HepG2 (cell line): ENCODE data around the gene MAP1LC3A. TPM values are rescaled to one million over a fixed set of nuclear protein-coding genes. Genes with fewer than 3 reads are reported as not detected.

Experiments
- ATAC-seq: fragments of 200-7000 bp; cut with Tn5 transposase; 3 replicates; pipeline ENCODE4 v1.9.1; 2020; ENCODE audit warnings: mild to moderate bottlenecking, moderate library complexity
- BruUV-seq: library from RNA; stranded (reverse); fragments of 400-500 nt; replicated peaks from 2 replicates; lab custom pipeline; 2021; lab: Mats Ljungman, UMichigan
- CTCF ChIA-PET: fragments of 300-600 bp; formaldehyde crosslinking; extraction: SDS; loops from one replicate; lab custom pipeline; 2021; ENCODE audit warnings: low total read pairs, inconsistent platforms, low intra/inter-chr PET ratio; lab: Yijun Ruan, JAX
- POLR2A ChIA-PET: fragments of 350-600 bp; sonication (Branson Sonifier 250); formaldehyde crosslinking; loops from one replicate; lab custom pipeline; 2020; ENCODE audit warnings: antibody characterized with exemption, inconsistent platforms; lab: Yijun Ruan, JAX
- DNase-seq: peaks from one replicate; pipeline ENCODE4 v3.0.0-alpha.2; 2015; ENCODE audit warnings: low spot score
- FAIRE-seq: peaks from 3 replicates; lab custom pipeline; 2011; peaks lifted over from hg19 to GRCh38; lab: Jason Lieb, UNC
- H2AFZ ChIP-seq: one replicate; pipeline ENCODE4 v1.6.1; 2011; ENCODE audit warnings: low read length, inconsistent platforms
- H3K27ac ChIP-seq: fragments of 300-600 bp; 3 replicates; pipeline ENCODE4 v1.8.0; 2011; ENCODE audit warnings: mixed run types, mild to moderate bottlenecking, mixed read lengths, low read length, inconsistent platforms; ENCODE audit not compliant: insufficient read depth; ENCODE audit errors: extremely low read length
- H3K27me3 ChIP-seq, 2 experiments: fragments of 200-600 bp in 1 of 2; 2 replicates in 1 of 2; 3 replicates in 1 of 2; pipeline versions ENCODE4 v1.6.0 to v1.8.0; 2011; ENCODE audit warnings: low read length in 2 of 2, mild to moderate bottlenecking in 2 of 2, moderate library complexity in 2 of 2, inconsistent platforms in 1 of 2; ENCODE audit not compliant: insufficient read depth in 2 of 2, control insufficient read depth in 1 of 2
- H3K36me3 ChIP-seq, 2 experiments: fragments of 200-600 bp in 1 of 2; replicated peaks in 1 of 2; 2 replicates in 1 of 2; 3 replicates in 1 of 2; pipeline versions ENCODE4 v1.5.1 to v1.8.0; 2011; ENCODE audit warnings: low read length in 2 of 2, inconsistent platforms in 1 of 2; ENCODE audit not compliant: insufficient read depth in 2 of 2, control insufficient read depth in 1 of 2
- H3K4me1 ChIP-seq: 2 replicates; pipeline ENCODE4 v1.5.1; 2012; ENCODE audit warnings: low read length, inconsistent platforms; ENCODE audit not compliant: insufficient read depth
- H3K4me2 ChIP-seq: 2 replicates; pipeline ENCODE4 v1.6.0; 2011; ENCODE audit warnings: low read depth, low read length, inconsistent platforms
- H3K4me3 ChIP-seq, 3 experiments: fragments of 200-600 bp in 1 of 3; sonication (generic), shearing (Covaris generic) in 1 of 3; replicated peaks in 1 of 3; 2 replicates each; pipeline ENCODE4 v1.5.1; 2011 to 2016; ENCODE audit warnings: low read length in 3 of 3, inconsistent platforms in 2 of 3, low read depth in 2 of 3, mild to moderate bottlenecking in 2 of 3, control low read depth in 1 of 3, mixed read lengths in 1 of 3; ENCODE audit not compliant: insufficient read depth in 1 of 3
- H3K79me2 ChIP-seq: one replicate; pipeline ENCODE4 v1.6.1; 2011; ENCODE audit warnings: low read length, inconsistent platforms; ENCODE audit not compliant: insufficient read depth
- H3K9ac ChIP-seq: 2 replicates; pipeline ENCODE4 v1.6.0; 2011; ENCODE audit warnings: mild to moderate bottlenecking, low read depth, low read length, inconsistent platforms; ENCODE audit not compliant: insufficient read depth
- H3K9me3 ChIP-seq: 2 replicates; pipeline ENCODE4 v1.5.1; 2012; ENCODE audit warnings: mild to moderate bottlenecking, low read length
- H4K20me1 ChIP-seq: 2 replicates; pipeline ENCODE4 v1.6.0; 2011; ENCODE audit warnings: inconsistent platforms, mild to moderate bottlenecking, low read length, moderate library complexity; ENCODE audit not compliant: insufficient read depth
- CBFB ChIP-seq: sonication (generic); formaldehyde crosslinking; IDR thresholded peaks from 2 replicates; pipeline ENCODE4 v1.4.0; 2020; ENCODE audit warnings: missing genetic modification reagents
- ERF ChIP-seq: IDR thresholded peaks from 2 replicates; pipeline ENCODE4 v1.6.1; 2018; ENCODE audit warnings: missing biosample characterization, missing genetic modification reagents
- EZH2 ChIP-seq: conservative IDR thresholded peaks from 2 replicates; pipeline ENCODE4 v1.6.1; 2012; ENCODE audit warnings: mild to moderate bottlenecking, low read depth, low read length, moderate library complexity
- MAF1 ChIP-seq: sonication (generic); formaldehyde crosslinking; IDR thresholded peaks from 2 replicates; pipeline ENCODE4 v1.5.0; 2020; ENCODE audit warnings: missing genetic modification reagents, borderline replicate concordance
- MIER2 ChIP-seq: IDR thresholded peaks from 2 replicates; pipeline ENCODE4 v1.6.1; 2016; ENCODE audit warnings: missing biosample characterization, missing genetic modification reagents
- NCOR1 ChIP-seq: fragments of 200-600 bp; sonication (generic); IDR thresholded peaks from 2 replicates; pipeline ENCODE4 v1.7.0; 2017; ENCODE audit warnings: antibody characterized with exemption, low read length, borderline replicate concordance
- POLR2A ChIP-seq, 2 experiments: IDR thresholded peaks; 2 replicates each; pipeline ENCODE4 v1.6.1; 2011; ENCODE audit warnings: low read depth in 2 of 2, low read length in 2 of 2, mild to moderate bottlenecking in 1 of 2, moderate library complexity in 1 of 2; ENCODE audit not compliant: insufficient read depth in 1 of 2
- SALL2 ChIP-seq: sonication (generic); formaldehyde crosslinking; IDR thresholded peaks from 2 replicates; pipeline ENCODE4 v1.8.1; 2023; ENCODE audit warnings: mild to moderate bottlenecking, missing genetic modification reagents, inconsistent platforms
- SUZ12 ChIP-seq: fragments of 150-350 bp; IDR thresholded peaks from 2 replicates; pipeline ENCODE4 v1.6.1; 2014; ENCODE audit warnings: low read depth, low read length
- ZNF44 ChIP-seq: sonication (generic); formaldehyde crosslinking; IDR thresholded peaks from 2 replicates; pipeline ENCODE4 v1.5.1; 2020; ENCODE audit warnings: mild to moderate bottlenecking, missing genetic modification reagents
- ZNF703 ChIP-seq: sonication (generic); formaldehyde crosslinking; IDR thresholded peaks from 2 replicates; pipeline ENCODE4 v1.5.1; 2020; ENCODE audit warnings: missing genetic modification reagents, mild to moderate bottlenecking, moderate library complexity, borderline replicate concordance
- WGBS: methylation state at CpG from one replicate; pipeline ENCODE4 v1.1.6; 2017; ENCODE audit warnings: low lambda C conversion rate; 5-methylcytosine and 5-hydroxymethylcytosine counted together
- in situ Hi-C: cut with HindIII; loops from 2 replicates; pipeline ENCODE4 v1.10.0; 2017; ENCODE audit warnings: low pct_unique_long_range_greater_than_20kb; ENCODE audit not compliant: extremely low pct_ligation_motif_present
- intact Hi-C: fragments of 100-400 bp; cut with micrococcal nuclease; formaldehyde crosslinking; loops from one replicate; pipeline ENCODE4 v1.10.0; 2022; ENCODE audit not compliant: unreplicated experiment
- polyA plus RNA-seq, 8 experiments: library from polyadenylated mRNA; depleted of rRNA in 3 of 8; stranded (reverse) in 7 of 8; unstranded in 1 of 8; fragments of >200 nt; fragmentation: Illumina TruSeq in 4 of 8; extraction: Trizol in 4 of 8; gene quantifications; 2 replicates each; pipeline versions ENCODE4 v1.2.1 to v1.2.3, GENCODE V29; 2011 to 2016; ENCODE audit warnings: low read depth in 4 of 8, missing spikeins in 1 of 8, mixed read lengths in 1 of 8; ENCODE audit not compliant: insufficient read depth in 1 of 8
- total RNA-seq, 5 experiments: library from RNA; depleted of rRNA; stranded (reverse); fragments of >200 nt; fragmentation: Illumina TruSeq; extraction: Trizol; gene quantifications; 2 replicates each; pipeline ENCODE4 v1.2.3, GENCODE V29; 2016; ENCODE audit warnings: low read depth in 1 of 5
- TF ChIP-seq, protein P1 (sequence below): sonication (generic); formaldehyde crosslinking; IDR thresholded peaks from 2 replicates; pipeline ENCODE4 v1.8.1; 2023; ENCODE audit warnings: missing genetic modification reagents, mild to moderate bottlenecking, borderline replicate concordance
- TF ChIP-seq, protein P2 (sequence below): sonication (generic); formaldehyde crosslinking; conservative IDR thresholded peaks from 2 replicates; pipeline ENCODE4 v1.4.0; 2020; ENCODE audit warnings: missing genetic modification reagents
- TF ChIP-seq, protein P3 (sequence below): sonication (generic); formaldehyde crosslinking; IDR thresholded peaks from 2 replicates; pipeline ENCODE4 v1.4.0; 2020; ENCODE audit warnings: mild to moderate bottlenecking, low read depth, missing genetic modification reagents
- TF ChIP-seq, protein P4 (sequence below): sonication (generic); IDR thresholded peaks from 2 replicates; pipeline ENCODE4 v1.6.1; 2016; ENCODE audit warnings: low read depth, borderline replicate concordance
- TF ChIP-seq, protein P5 (sequence below): sonication (generic); formaldehyde crosslinking; IDR thresholded peaks from 2 replicates; pipeline ENCODE4 v1.5.0; 2020; ENCODE audit warnings: missing genetic modification reagents, mild to moderate bottlenecking, borderline replicate concordance

MAP1LC3A gene
- total and polyA plus RNA-seq, 2 of the 13 experiments (the other 11 are each of a cell fraction or from before 2014, with no cell fraction given): not detected

DNA sequence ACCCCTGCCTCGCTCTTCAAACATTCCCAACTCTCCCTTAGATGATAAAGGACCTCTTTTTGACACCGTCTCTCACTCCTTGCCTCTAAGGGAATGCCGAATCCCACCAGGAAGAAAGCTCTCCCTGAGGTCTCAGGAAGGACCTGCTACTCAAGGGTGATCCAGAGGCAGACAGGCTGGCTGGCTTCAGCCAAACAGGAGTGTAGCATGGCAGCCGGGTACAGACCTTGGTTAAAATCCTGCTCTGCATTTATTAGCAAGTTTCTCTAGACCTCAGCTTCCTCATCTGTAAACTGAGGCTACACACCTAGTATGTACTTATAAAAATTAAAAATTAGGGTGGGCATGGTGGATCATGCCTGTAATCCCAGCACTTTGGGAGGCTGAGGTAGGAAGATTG, 17.2 kb downstream of the MAP1LC3A start:
- Histone ChIP-seq H3K4me2 (no peak overlapping the region), H3K27ac (no peak overlapping the region), H3K9me3 (no peaks in the 10 kb centered on the region), H4K20me1 (no peaks in the 10 kb centered on the region), H3K4me1 (no peaks in the 10 kb centered on the region), H3K79me2 (no peaks in the 10 kb centered on the region), H3K36me3 (peaks cover 29 to 63% of the 10 kb centered on the region in 2 experiments), H3K9ac (no peak overlapping the region), H3K27me3 (no peaks in the 10 kb centered on the region), H3K4me3 (no peak overlapping the region)
- FAIRE-seq (no peak), ATAC-seq (no peak)
- no TSS peak for BruUV-seq
- in situ Hi-C loops (loop anchor here (10.0 kb wide), 1 partner anchor 199 kb away; no protein-coding TSS in a partner anchor), intact Hi-C loops (no loop called here)
- POLR2A ChIA-PET: no interaction called here
- CTCF ChIA-PET: no interaction called here
- TF ChIP-seq, protein P1, sequence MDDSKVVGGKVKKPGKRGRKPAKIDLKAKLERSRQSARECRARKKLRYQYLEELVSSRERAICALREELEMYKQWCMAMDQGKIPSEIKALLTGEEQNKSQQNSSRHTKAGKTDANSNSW (CRISPR knock-in tag): no peak
- TF ChIP-seq, protein P2, sequence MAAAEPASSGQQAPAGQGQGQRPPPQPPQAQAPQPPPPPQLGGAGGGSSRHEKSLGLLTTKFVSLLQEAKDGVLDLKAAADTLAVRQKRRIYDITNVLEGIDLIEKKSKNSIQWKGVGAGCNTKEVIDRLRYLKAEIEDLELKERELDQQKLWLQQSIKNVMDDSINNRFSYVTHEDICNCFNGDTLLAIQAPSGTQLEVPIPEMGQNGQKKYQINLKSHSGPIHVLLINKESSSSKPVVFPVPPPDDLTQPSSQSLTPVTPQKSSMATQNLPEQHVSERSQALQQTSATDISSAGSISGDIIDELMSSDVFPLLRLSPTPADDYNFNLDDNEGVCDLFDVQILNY: no peak
- TF ChIP-seq ERF (CRISPR knock-in tag): no peak
- TF ChIP-seq NCOR1: no peak
- no peak for TF ChIP-seq CBFB (CRISPR knock-in tag)
- TF ChIP-seq, protein P3, sequence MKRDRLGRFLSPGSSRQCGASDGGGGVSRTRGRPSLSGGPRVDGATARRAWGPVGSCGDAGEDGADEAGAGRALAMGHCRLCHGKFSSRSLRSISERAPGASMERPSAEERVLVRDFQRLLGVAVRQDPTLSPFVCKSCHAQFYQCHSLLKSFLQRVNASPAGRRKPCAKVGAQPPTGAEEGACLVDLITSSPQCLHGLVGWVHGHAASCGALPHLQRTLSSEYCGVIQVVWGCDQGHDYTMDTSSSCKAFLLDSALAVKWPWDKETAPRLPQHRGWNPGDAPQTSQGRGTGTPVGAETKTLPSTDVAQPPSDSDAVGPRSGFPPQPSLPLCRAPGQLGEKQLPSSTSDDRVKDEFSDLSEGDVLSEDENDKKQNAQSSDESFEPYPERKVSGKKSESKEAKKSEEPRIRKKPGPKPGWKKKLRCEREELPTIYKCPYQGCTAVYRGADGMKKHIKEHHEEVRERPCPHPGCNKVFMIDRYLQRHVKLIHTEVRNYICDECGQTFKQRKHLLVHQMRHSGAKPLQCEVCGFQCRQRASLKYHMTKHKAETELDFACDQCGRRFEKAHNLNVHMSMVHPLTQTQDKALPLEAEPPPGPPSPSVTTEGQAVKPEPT: no peak
- TF ChIP-seq, protein P4, sequence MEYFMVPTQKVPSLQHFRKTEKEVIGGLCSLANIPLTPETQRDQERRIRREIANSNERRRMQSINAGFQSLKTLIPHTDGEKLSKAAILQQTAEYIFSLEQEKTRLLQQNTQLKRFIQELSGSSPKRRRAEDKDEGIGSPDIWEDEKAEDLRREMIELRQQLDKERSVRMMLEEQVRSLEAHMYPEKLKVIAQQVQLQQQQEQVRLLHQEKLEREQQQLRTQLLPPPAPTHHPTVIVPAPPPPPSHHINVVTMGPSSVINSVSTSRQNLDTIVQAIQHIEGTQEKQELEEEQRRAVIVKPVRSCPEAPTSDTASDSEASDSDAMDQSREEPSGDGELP: no peak
- TF ChIP-seq ZNF44 (CRISPR knock-in tag): no peak
- TF ChIP-seq SALL2 (CRISPR knock-in tag): no peak
- TF ChIP-seq EZH2: no peak
- TF ChIP-seq SUZ12: no peak
- TF ChIP-seq, protein P5, sequence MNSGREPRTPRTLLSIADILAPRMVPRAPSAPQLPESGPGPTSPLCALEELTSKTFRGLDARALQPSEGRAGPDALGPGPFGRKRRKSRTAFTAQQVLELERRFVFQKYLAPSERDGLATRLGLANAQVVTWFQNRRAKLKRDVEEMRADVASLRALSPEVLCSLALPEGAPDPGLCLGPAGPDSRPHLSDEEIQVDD (CRISPR knock-in tag): no peak
- TF ChIP-seq ZNF703 (CRISPR knock-in tag): 0 out of 2 replicates have a peak, but pooled peaks have one; percentile 22
- TF ChIP-seq POLR2A (IDR thresholded peaks at IDR 0.05; ENCODE audit: insufficient read depth in 1 of 2, low read depth in 2 of 2, low read length in 2 of 2): 0 out of 4 replicates have a peak, but pooled peaks of 1 of the 2 experiments have one; percentile 7
- no peak for TF ChIP-seq MIER2 (CRISPR knock-in tag)
- TF ChIP-seq MAF1: no peak
- TF ChIP-seq, all 625 proteins: peak for 2
- no peak for DNase-seq
- 96% methylated on average over 4 of the region's 4 CpGs for WGBS
- no peak overlapping the region for H2AFZ ChIP-seq
